GM21723 (cell line): Measurements from ENCODE around the gene PLEKHG2.

Experiments
- ATAC-seq: cut with Tn5 transposase; IDR thresholded peaks from one replicate; pipeline ENCODE4 v1.9.1; 2021; ENCODE audit warnings: mild to moderate bottlenecking, moderate library complexity; ENCODE audit not compliant: unreplicated experiment

PLEKHG2 gene

DNA sequence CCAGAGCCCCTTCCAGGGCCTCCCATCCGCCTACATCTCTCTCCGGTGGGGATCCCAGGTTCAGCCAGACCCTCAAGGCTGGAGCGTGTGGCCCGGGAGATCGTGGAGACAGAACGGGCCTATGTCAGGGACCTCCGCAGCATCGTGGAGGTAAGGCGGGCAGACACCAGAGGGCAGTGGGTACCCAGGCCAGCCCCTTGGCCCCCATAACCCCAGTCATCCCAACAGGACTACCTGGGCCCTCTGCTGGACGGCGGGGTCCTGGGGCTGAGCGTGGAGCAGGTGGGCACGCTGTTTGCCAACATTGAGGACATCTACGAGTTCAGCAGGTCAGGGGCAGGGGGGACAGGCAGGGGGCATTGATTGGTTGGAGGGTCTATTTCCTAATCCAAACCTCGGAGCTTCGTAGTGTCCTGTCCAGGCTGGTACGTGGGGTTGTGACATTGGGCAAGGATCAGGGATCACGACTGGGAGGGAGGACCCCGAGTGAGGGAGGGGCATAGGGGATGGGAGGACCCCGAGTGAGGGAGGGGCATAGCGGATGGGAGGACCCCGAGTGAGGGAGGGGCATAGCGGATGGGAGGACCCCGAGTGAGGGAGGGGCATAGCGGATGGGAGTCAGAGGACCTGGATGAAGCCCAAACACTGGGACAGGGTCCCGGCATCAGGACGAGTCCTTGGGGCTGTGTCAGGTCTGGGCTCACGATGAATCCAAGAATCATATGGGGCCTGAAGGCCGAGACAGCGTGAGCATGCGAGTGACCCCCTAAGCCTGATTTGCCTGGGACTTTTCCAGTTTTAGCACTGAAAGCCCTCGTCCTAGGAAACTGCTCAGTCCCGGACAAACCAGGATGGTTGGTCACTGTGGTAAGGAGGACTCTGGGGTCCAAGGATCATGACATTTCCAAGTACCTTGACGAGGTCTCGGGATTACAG is 2.9 kb downstream of the PLEKHG2 start:
- no peak for ATAC-seq

DNA sequence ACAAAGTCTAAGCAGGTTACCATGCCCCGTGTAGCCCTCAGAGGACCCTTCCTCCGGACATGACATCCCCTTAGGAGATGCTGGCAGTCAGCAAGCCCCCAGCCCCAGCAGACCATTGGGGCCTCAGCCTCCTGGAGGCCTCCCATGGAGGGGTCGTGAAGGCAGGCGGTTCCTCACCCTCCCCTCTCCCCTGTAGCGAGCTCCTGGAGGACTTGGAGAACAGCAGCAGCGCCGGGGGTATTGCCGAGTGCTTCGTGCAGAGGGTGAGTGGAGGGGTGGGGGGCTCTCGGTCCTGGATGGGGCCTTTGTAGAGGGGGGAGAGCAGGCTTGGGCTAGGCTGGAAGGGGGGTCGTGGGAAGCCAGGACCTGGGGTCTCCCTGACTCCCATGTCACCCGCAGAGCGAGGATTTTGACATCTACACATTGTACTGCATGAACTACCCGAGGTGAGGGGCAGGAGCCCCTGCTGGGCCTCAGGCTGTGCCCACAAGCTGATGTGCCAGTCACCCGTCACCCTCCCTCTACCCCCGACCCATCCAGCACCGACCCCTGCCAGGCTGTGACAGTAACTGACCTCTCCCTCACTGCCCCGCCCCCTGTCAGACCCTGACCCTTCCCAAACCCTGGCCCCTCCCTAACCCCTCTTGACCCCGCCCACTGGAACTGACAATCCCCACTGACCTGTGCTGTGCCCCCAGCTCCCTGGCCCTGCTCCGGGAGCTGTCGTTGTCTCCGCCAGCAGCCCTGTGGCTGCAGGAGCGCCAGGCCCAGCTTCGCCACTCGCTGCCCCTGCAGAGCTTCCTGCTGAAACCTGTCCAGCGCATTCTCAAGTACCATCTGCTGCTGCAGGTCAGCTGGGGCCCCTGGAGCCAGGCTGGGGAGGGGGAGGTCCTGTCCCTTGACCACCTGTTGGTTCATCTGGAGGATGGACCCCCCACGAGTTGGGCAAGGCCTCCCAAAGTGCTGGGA is 4.0 kb downstream of the PLEKHG2 start:
- ATAC-seq, result no peak

DNA sequence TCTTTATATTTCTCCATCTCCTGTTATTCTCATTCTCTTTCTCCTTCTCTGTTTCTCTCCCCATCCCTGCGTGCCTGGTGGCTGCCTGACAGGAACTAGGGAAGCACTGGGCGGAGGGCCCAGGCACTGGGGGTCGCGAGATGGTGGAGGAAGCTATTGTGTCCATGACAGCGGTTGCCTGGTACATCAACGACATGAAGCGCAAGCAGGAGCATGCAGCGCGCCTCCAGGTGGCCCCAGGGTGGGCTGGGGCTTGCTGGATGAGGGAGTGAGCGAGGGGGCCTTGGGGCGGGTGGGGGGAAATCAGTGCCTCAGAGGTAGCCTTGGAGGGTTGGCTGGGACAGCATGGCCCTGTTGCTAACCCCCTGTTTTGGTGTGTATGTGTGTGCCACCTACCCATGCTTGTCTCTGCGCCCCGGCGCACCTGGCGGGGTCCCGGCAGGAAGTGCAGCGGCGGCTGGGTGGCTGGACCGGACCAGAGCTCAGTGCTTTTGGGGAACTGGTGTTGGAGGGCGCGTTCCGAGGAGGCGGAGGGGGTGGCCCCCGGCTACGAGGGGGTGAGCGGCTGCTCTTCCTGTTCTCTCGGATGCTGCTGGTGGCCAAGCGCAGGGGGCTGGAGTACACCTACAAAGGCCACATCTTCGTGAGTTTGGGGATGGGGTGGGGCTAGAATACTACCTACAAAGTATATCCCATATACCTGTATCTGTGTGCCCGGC is 5.2 kb downstream of the PLEKHG2 start:
- ATAC-seq, result no peak

GRCh38 chr19:39419003-39419402 is 6.5 kb downstream of the PLEKHG2 start:
- no peak for ATAC-seq

DNA sequence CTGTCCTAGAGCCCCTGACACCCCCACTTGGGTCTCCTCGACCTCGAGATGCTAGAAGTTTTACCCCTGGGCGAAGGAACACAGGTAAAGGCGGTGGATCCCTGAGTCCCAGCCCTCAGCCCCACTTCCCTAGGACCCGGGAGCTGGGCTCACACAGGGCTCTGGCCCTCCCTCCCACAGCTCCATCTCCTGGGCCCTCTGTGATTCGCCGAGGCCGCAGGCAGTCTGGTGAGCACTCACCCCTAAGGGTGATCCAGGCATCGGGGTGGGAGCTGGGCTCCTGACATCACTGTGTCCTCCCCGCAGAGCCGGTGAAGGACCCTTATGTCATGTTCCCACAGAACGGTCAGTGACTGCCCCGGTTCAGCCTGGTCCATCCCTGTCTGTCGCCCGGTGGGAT is 8.3 kb downstream of the PLEKHG2 start:
- no peak for ATAC-seq

DNA sequence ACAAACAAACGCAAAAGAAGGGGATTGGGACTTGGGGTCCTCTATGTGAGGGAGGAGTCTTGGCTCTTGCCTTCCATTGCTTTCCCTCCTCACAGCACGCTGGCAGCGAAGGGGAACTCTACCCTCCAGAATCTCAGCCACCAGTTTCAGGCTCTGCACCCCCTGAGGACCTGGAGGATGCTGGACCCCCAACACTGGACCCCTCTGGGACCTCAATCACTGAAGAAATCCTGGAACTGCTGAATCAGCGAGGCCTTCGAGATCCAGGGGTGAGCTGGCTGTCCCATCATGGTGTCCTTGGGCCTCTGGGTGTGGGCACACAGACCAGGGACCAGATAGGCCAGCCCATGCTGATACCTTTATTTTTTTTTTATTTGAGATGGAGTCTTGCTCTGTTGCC is 9.6 kb downstream of the PLEKHG2 start:
- no peak for ATAC-seq

GRCh38 chr19:39423258-39424086 is 11.0 kb downstream of the PLEKHG2 start:
- no peak for ATAC-seq

DNA sequence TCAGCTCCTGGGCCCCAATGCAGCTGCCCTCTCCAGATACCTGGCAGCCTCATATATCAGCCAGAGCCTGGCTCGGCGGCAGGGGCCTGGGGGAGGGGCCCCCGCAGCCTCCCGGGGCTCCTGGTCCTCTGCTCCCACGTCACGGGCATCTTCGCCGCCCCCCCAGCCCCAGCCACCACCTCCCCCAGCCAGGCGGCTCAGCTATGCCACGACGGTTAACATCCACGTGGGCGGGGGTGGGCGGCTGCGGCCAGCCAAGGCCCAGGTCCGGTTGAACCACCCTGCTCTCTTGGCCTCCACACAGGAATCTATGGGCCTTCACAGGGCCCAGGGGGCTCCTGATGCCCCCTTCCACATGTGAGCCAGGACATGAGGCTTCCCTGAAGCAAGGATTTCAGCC is 12.5 kb downstream of the PLEKHG2 start:
- no peak for ATAC-seq

DNA sequence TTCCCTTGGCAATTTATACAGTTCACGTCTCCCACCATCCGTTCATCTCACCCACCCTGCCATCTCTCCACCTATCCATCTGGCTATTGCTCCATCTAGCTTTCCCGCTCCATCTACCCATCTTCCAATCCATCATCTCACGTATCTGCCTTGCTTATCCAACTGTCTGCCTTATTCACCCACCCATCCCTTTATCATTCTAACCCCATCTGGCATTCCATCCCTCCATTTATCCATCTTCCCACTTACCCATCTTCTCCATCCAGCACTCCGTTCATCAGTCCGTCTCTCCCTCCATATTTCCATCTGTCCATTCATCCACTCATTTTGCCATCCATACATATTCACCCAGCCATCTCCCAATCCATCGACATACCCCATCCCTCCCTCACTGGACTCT is 13.3 kb downstream of the PLEKHG2 start:
- ATAC-seq, result no peak

- ATAC-seq, result no peak
Measured at GRCh38 chr19:39426170-39426569, 13.7 kb downstream of the PLEKHG2 start.

- no peak for ATAC-seq
Measured at GRCh38 chr19:39427707-39428106, 15.2 kb downstream of the PLEKHG2 start.

GRCh38 chr19:39428283-39429112 is 16.0 kb downstream of the PLEKHG2 start:
- ATAC-seq, result no peak

- peak; percentile 47 for ATAC-seq
Measured at GRCh38 chr19:39430675-39431593, 18.5 kb downstream of the PLEKHG2 start.

DNA sequence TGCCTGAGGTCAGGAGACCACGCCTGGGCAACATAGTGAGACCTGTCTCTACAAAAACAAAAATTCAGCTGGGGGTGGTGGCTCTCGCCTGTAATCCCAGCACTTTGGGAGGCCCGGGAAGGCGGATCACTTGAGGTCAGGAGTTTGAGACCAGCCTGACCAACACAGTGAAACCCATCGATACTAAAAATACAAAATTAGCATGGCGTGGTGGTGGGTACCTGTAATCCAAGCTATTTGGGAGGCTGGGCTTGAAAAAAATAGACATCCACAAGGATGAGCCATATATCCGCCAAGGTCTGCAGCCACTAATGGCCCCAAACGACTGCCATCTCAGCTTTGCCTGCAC is 20.2 kb downstream of the PLEKHG2 start:
- ATAC-seq, result no peak

DNA sequence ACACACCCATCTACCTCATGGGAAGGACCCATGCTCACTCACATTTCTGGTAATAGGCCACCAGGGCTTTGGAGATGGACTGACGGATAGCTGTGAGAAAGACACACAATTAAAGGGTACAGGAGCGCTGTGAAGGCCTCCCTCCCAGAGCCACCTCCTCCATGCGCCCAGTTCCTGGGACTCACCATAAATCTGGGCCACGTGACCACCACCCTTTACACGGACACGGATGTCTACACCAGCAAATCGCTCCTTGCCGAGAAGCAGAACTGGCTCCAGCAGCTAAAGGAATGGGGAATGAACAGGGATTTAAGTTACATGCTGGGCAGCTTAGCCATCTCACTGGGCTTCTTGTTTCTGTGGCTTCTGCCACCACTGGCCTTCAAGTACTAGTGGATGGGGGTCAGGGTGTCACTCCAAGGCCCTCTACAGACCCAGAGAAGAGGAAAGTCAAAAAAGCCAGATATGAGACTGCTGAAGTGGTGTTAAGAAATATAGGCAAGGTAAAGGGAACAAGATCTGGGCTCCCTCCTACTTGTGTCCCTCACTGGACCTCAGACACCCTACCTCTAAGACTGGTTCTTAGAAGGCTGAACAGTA is 21.1 kb downstream of the PLEKHG2 start:
- no peak for ATAC-seq

- no peak for ATAC-seq
Measured at GRCh38 chr19:39434123-39435076, 21.9 kb downstream of the PLEKHG2 start.
